Peyer's patch (tissue), 4 donors: ENCODE data around the gene ABCB9. TPM values are rescaled to one million over a fixed set of nuclear protein-coding genes. Genes with fewer than 3 reads are reported as not detected.
A peak's percentile ranks its signal among the peaks of the same experiment; 100 is the strongest.
"Not testable (repeated sequence)": the region's sequence is repeated elsewhere in the genome, so short reads cannot be mapped to it uniquely, and the experiment has no call there.

ENCODE experiments used
- DNase-seq, 3 donors: peaks; one replicate each; pipeline ENCODE4 v3.0.0-alpha.2; 2017 to 2019
- H3K27ac ChIP-seq, 4 donors: fragments of 200-600 bp; sonication (generic); one replicate each; pipeline ENCODE4 v1.5.1; 2016 to 2019
- H3K27me3 ChIP-seq, 2 donors: fragments of 200-600 bp; sonication (generic); one replicate each; pipeline ENCODE4 v1.5.1; 2019
- H3K36me3 ChIP-seq, 3 donors: fragments of 200-600 bp; sonication (generic); one replicate each; pipeline ENCODE4 v1.5.1; 2016 to 2019
- H3K4me1 ChIP-seq, 4 donors: fragments of 200-600 bp; sonication (generic); one replicate each; pipeline ENCODE4 v1.5.1; 2016 to 2019
- H3K4me3 ChIP-seq, 4 donors: fragments of 200-600 bp; sonication (generic); 1 replicate in 3 of 4; 2 replicates in 1 of 4; pipeline ENCODE4 v1.5.1; 2016 to 2019; ENCODE audit warnings: mild to moderate bottlenecking in 1 of 4
- H3K9me3 ChIP-seq, 4 donors: fragments of 200-600 bp; sonication (generic); one replicate each; pipeline ENCODE4 v1.5.1; 2016 to 2019; ENCODE audit warnings: mild to moderate bottlenecking in 1 of 4
- CTCF ChIP-seq, 6 experiments: fragments of 450-650 bp in 4 of 6; fragments of 200-600 bp in 2 of 6; sonication (generic) in 1 of 6; IDR thresholded peaks; one replicate each; pipeline ENCODE4 v1.5.1; 2017 to 2019; ENCODE audit warnings: antibody characterized with exemption in 6 of 6, mild to moderate bottlenecking in 3 of 6, moderate library complexity in 1 of 6
- POLR2A ChIP-seq, 2 donors: fragments of 450-650 bp; IDR thresholded peaks; one replicate each; pipeline ENCODE4 v1.5.1; 2017; ENCODE audit warnings: antibody characterized with exemption in 2 of 2, mild to moderate bottlenecking in 2 of 2, moderate library complexity in 2 of 2
- total RNA-seq, 4 donors: library from RNA; depleted of rRNA; stranded (reverse); fragments of >200 nt; gene quantifications; one replicate each; pipeline ENCODE4 v1.1.0, GENCODE V29; 2016

Gene ABCB9
- total RNA-seq, 4 donors from 2014 or later = 8.8 to 29.7 (median 17.4) TPM

- Histone ChIP-seq H3K27me3 (no peaks in the 10 kb centered on the region), H3K27ac (peak overlapping the region; percentile 92 to 95 (median 94)), H3K36me3 (no peaks in the 10 kb centered on the region), H3K4me1 (peaks cover 0 to 59% (median 14%) of the 10 kb centered on the region in 4 donors), H3K9me3 (no peaks in the 10 kb centered on the region), H3K4me3 (peak overlapping the region; percentile 76 to 89 (median 81))
- DNase-seq = peak in 2 of 3 donors; percentile 68 to 71
- TF ChIP-seq POLR2A (IDR thresholded peaks at IDR 0.05) (peak in 1 of 2 donors; percentile 35), CTCF (IDR thresholded peaks at IDR 0.05) (peak in 1 of 6 experiments; percentile 20)
Observed at GRCh38 chr12:122894193-122895121, 71.8 kb downstream of the ABCB9 start.

- peaks cover 0 to 67% (median 18%) of the 10 kb centered on the region in 4 donors for H3K4me1 ChIP-seq
- DNase-seq = peak in 1 of 3 donors; percentile 48
- peak overlapping the region in 3 of 4 donors; percentile 78 to 89 (median 84) for H3K4me3 ChIP-seq
- H3K27ac ChIP-seq = peak overlapping the region in 3 of 4 donors; percentile 37 to 93 (median 92)
- H3K27me3 ChIP-seq = no peaks in the 10 kb centered on the region
- TF ChIP-seq CTCF (IDR thresholded peaks at IDR 0.05) (no peak), POLR2A (IDR thresholded peaks at IDR 0.05) (no peak)
- H3K36me3 ChIP-seq = no peaks in the 10 kb centered on the region
- H3K9me3 ChIP-seq = no peaks in the 10 kb centered on the region
Observed at GRCh38 chr12:122893208-122894153, 72.8 kb downstream of the ABCB9 start.

- H3K27me3 ChIP-seq, H3K9me3 ChIP-seq, H3K4me3 ChIP-seq, H3K36me3 ChIP-seq: not testable (repeated sequence)
- Histone ChIP-seq H3K4me1 (peaks cover 0 to 67% (median 21%) of the 10 kb centered on the region in 4 donors), H3K27ac (peak overlapping the region; percentile 1 to 93 (median 66))
- peak in 1 of 3 donors; percentile 28 for DNase-seq
Observed at GRCh38 chr12:122892724-122893123, 73.5 kb downstream of the ABCB9 start.

GRCh38 chr12:122891661-122892525 lies 74.4 kb downstream of the ABCB9 start:
- peak in 1 of 3 donors; percentile 46 for DNase-seq
- Histone ChIP-seq H3K4me3 (peak overlapping the region in 2 of 4 donors; percentile 5 to 12), H3K4me1 (peaks cover 0 to 76% (median 28%) of the 10 kb centered on the region in 4 donors), H3K36me3 (no peaks in the 10 kb centered on the region), H3K27me3 (no peaks in the 10 kb centered on the region), H3K27ac (peak overlapping the region; percentile 1 to 64 (median 32)), H3K9me3 (no peaks in the 10 kb centered on the region)
- TF ChIP-seq CTCF (IDR thresholded peaks at IDR 0.05) (no peak), POLR2A (IDR thresholded peaks at IDR 0.05) (no peak)

GRCh38 chr12:122889761-122890520 lies 76.3 kb downstream of the ABCB9 start:
- H3K4me3 ChIP-seq = no peak overlapping the region
- DNase-seq = peak in 1 of 3 donors; percentile 49
- TF ChIP-seq POLR2A (IDR thresholded peaks at IDR 0.05) (no peak), CTCF (IDR thresholded peaks at IDR 0.05) (no peak)
- H3K9me3 ChIP-seq = no peaks in the 10 kb centered on the region
- peaks cover 0 to 85% (median 33%) of the 10 kb centered on the region in 4 donors for H3K4me1 ChIP-seq
- H3K36me3 ChIP-seq = no peaks in the 10 kb centered on the region
- H3K27ac ChIP-seq = peak overlapping the region in 3 of 4 donors; percentile 74 to 94 (median 82)
- H3K27me3 ChIP-seq = no peaks in the 10 kb centered on the region
